HepG2 (cell line): ENCODE measurements around the gene NFIL3. TPM values are rescaled to one million over a fixed set of nuclear protein-coding genes. Genes with fewer than 3 reads are reported as not detected.

Source experiments
- ARID4A ChIP-seq: sonication (generic); formaldehyde crosslinking; IDR thresholded peaks from 2 replicates; pipeline ENCODE4 v1.5.0; 2020; ENCODE audit warnings: mild to moderate bottlenecking, missing genetic modification reagents, borderline replicate concordance
- BCL6 ChIP-seq: IDR thresholded peaks from 2 replicates; pipeline ENCODE4 v1.6.1; 2016; ENCODE audit warnings: missing genetic modification reagents, missing compliant biosample characterization
- CENPX ChIP-seq: sonication (generic); formaldehyde crosslinking; IDR thresholded peaks from 2 replicates; pipeline ENCODE4 v1.9.0; 2021; ENCODE audit warnings: mild to moderate bottlenecking, missing genetic modification reagents, moderate library complexity
- GTF2F1 ChIP-seq: fragments of 150-350 bp; IDR thresholded peaks from 2 replicates; pipeline ENCODE4 v1.6.1; 2014; ENCODE audit warnings: low read length
- KAT2B ChIP-seq: fragments of 150-350 bp; IDR thresholded peaks from 2 replicates; pipeline ENCODE4 v1.6.1; 2014; ENCODE audit warnings: low read depth, low read length, borderline replicate concordance
- KDM6A ChIP-seq: IDR thresholded peaks from 2 replicates; pipeline ENCODE4 v1.6.1; 2016; ENCODE audit warnings: low read depth
- MTF1 ChIP-seq: sonication (generic); formaldehyde crosslinking; IDR thresholded peaks from 2 replicates; pipeline ENCODE4 v1.5.0; 2020; ENCODE audit warnings: missing genetic modification reagents
- PITX1 ChIP-seq: sonication (generic); formaldehyde crosslinking; IDR thresholded peaks from 2 replicates; pipeline ENCODE4 v1.5.1; 2020; ENCODE audit warnings: mild to moderate bottlenecking, missing genetic modification reagents
- PLSCR1 ChIP-seq: sonication (generic); formaldehyde crosslinking; IDR thresholded peaks from 2 replicates; pipeline ENCODE4 v1.5.0; 2020; ENCODE audit warnings: missing genetic modification reagents, mild to moderate bottlenecking, borderline replicate concordance
- RFX3 ChIP-seq: IDR thresholded peaks from 2 replicates; pipeline ENCODE4 v1.6.1; 2016; ENCODE audit warnings: missing biosample characterization, missing genetic modification reagents
- SAFB2 ChIP-seq: sonication (generic); formaldehyde crosslinking; IDR thresholded peaks from 2 replicates; pipeline ENCODE4 v1.5.1; 2020; ENCODE audit warnings: missing genetic modification reagents, low read depth, mild to moderate bottlenecking, borderline replicate concordance
- SP5 ChIP-seq: IDR thresholded peaks from 2 replicates; pipeline ENCODE4 v1.6.1; 2016; ENCODE audit warnings: low read depth, borderline replicate concordance
- SYNCRIP ChIP-seq: fragments of 200-400 bp; formaldehyde crosslinking; IDR thresholded peaks from 2 replicates; pipeline ENCODE4 v1.6.1; 2018; ENCODE audit warnings: mild to moderate bottlenecking, low read depth, low read length; ENCODE audit not compliant: insufficient read depth
- TBX3 ChIP-seq: fragments of 450-650 bp; IDR thresholded peaks from 2 replicates; pipeline ENCODE4 v1.6.1; 2017; ENCODE audit warnings: antibody characterized with exemption, mild to moderate bottlenecking, inconsistent platforms, borderline replicate concordance
- TMF1 ChIP-seq: sonication (generic); formaldehyde crosslinking; IDR thresholded peaks from 2 replicates; pipeline ENCODE4 v1.8.1; 2022; ENCODE audit warnings: low read depth, missing genetic modification reagents
- ZBTB2 ChIP-seq: sonication (generic); formaldehyde crosslinking; IDR thresholded peaks from 2 replicates; pipeline ENCODE4 v1.8.0; 2022; ENCODE audit warnings: low read depth, missing genetic modification reagents
- ZEB1 ChIP-seq: IDR thresholded peaks from 2 replicates; pipeline ENCODE4 v1.6.1; 2012; ENCODE audit warnings: mild to moderate bottlenecking, low read depth, inconsistent platforms; ENCODE audit not compliant: insufficient replicate concordance
- ZFAT ChIP-seq: sonication (generic); formaldehyde crosslinking; conservative IDR thresholded peaks from 2 replicates; pipeline ENCODE4 v1.8.1; 2023; ENCODE audit warnings: missing genetic modification reagents, inconsistent platforms
- ZKSCAN1 ChIP-seq: fragments of 150-350 bp; IDR thresholded peaks from 2 replicates; pipeline ENCODE4 v1.6.1; 2014; ENCODE audit warnings: low read length
- ZNF121 ChIP-seq: sonication (generic); formaldehyde crosslinking; IDR thresholded peaks from 2 replicates; pipeline ENCODE4 v1.5.0; 2020; ENCODE audit warnings: mild to moderate bottlenecking, missing genetic modification reagents
- ZNF232 ChIP-seq: sonication (generic); formaldehyde crosslinking; IDR thresholded peaks from 2 replicates; pipeline ENCODE4 v1.4.0; 2020; ENCODE audit warnings: missing genetic modification reagents, borderline replicate concordance
- ZNF431 ChIP-seq: sonication (generic); formaldehyde crosslinking; IDR thresholded peaks from 2 replicates; pipeline ENCODE4 v1.9.0; 2022; ENCODE audit warnings: missing genetic modification reagents, low read depth, mild to moderate bottlenecking, borderline replicate concordance
- ZNF510 ChIP-seq: sonication (generic); formaldehyde crosslinking; IDR thresholded peaks from 2 replicates; pipeline ENCODE4 v1.4.0; 2020; ENCODE audit warnings: low read depth, mild to moderate bottlenecking, missing genetic modification reagents
- ZNF7 ChIP-seq: IDR thresholded peaks from 2 replicates; pipeline ENCODE4 v1.6.1; 2016; ENCODE audit warnings: missing biosample characterization, missing genetic modification reagents
- ZNF891 ChIP-seq: sonication (generic); formaldehyde crosslinking; IDR thresholded peaks from 2 replicates; pipeline ENCODE4 v1.5.0; 2020; ENCODE audit warnings: mild to moderate bottlenecking, missing genetic modification reagents
- polyA plus RNA-seq, 8 experiments: library from polyadenylated mRNA; depleted of rRNA in 3 of 8; stranded (reverse) in 7 of 8; unstranded in 1 of 8; fragments of >200 nt; fragmentation: Illumina TruSeq in 4 of 8; extraction: Trizol in 4 of 8; gene quantifications; 2 replicates each; pipeline versions ENCODE4 v1.2.1 to v1.2.3, GENCODE V29; 2011 to 2016; ENCODE audit warnings: low read depth in 4 of 8, missing spikeins in 1 of 8, mixed read lengths in 1 of 8; ENCODE audit not compliant: insufficient read depth in 1 of 8
- total RNA-seq, 5 experiments: library from RNA; depleted of rRNA; stranded (reverse); fragments of >200 nt; fragmentation: Illumina TruSeq; extraction: Trizol; gene quantifications; 2 replicates each; pipeline ENCODE4 v1.2.3, GENCODE V29; 2016; ENCODE audit warnings: low read depth in 1 of 5

The NFIL3 gene
- total and polyA plus RNA-seq, 2 of the 13 experiments (the other 11 are each of a cell fraction or from before 2014, with no cell fraction given) = 46.6 to 54.2 TPM

- TF ChIP-seq ARID4A (peak; percentile 87), CENPX (CRISPR knock-in tag) (no peak), MTF1 (no peak), TMF1 (CRISPR knock-in tag) (0 out of 2 replicates have a peak, but pooled peaks have one; percentile 72), PLSCR1 (CRISPR knock-in tag) (no peak), TBX3 (peak; percentile 19; the same call in 1 of the 2 replicates), ZEB1 (no peak), BCL6 (CRISPR knock-in tag) (no peak), ZNF891 (peak; percentile 78), ZNF7 (CRISPR knock-in tag) (no peak), KAT2B (no peak), GTF2F1 (no peak), ZNF121 (no peak), SAFB2 (CRISPR knock-in tag) (peak; percentile 24; the same call in 1 of the 2 replicates), ZFAT (no peak; the same call in 1 of the 2 replicates), SP5 (CRISPR knock-in tag) (0 out of 2 replicates have a peak, but pooled peaks have one; percentile 15), PITX1 (CRISPR knock-in tag) (0 out of 2 replicates have a peak, but pooled peaks have one; percentile 16), RFX3 (CRISPR knock-in tag) (no peak), ZNF431 (CRISPR knock-in tag) (peak; percentile 42; the same call in 1 of the 2 replicates), ZNF510 (CRISPR knock-in tag) (no peak), SYNCRIP (no peak), ZNF232 (CRISPR knock-in tag) (0 out of 2 replicates have a peak, but pooled peaks have one; percentile 7), ZKSCAN1 (no peak), ZBTB2 (CRISPR knock-in tag) (no peak), KDM6A (CRISPR knock-in tag) (no peak)
Observed at GRCh38 chr9:91361291-91362050, 62.2 kb downstream of the NFIL3 start, which contains the start of gene AUH (continued).
